Heart left ventricle (tissue), 16 donors: Measurements from ENCODE around the gene ARHGAP10. TPM values are rescaled to one million over a fixed set of nuclear protein-coding genes. Genes with fewer than 3 reads are reported as not detected.
A peak's percentile ranks its signal among the peaks of the same experiment; 100 is the strongest.
"Not testable (repeated sequence)": the region's sequence is repeated elsewhere in the genome, so short reads cannot be mapped to it uniquely, and the experiment has no call there.

ENCODE experiments used
- ATAC-seq, 4 donors: fragments of 200-7000 bp; cut with Tn5 transposase; one replicate each; pipeline ENCODE4 v1.9.1; 2020 to 2022; ENCODE audit warnings: moderate library complexity in 4 of 4, mild to moderate bottlenecking in 3 of 4, moderate number of reproducible peaks in 1 of 4
- DNase-seq, 5 donors: peaks; one replicate each; pipeline ENCODE4 v3.0.0-alpha.2; 2020
- H3K27ac ChIP-seq, 12 donors: fragments of 200-600 bp; sonication (generic) in 4 of 12; one replicate each; pipeline versions ENCODE4 v1.5.0 to v1.8.0; 2016 to 2022; ENCODE audit warnings: mild to moderate bottlenecking in 2 of 12
- H3K27me3 ChIP-seq, 9 donors: fragments of 200-600 bp; sonication (generic) in 2 of 9; one replicate each; pipeline versions ENCODE4 v1.5.1 to v1.8.0; 2016 to 2022; ENCODE audit warnings: mild to moderate bottlenecking in 3 of 9
- H3K36me3 ChIP-seq, 9 donors: fragments of 200-600 bp; sonication (generic) in 2 of 9; one replicate each; pipeline versions ENCODE4 v1.5.0 to v1.8.0; 2018 to 2022; ENCODE audit warnings: mild to moderate bottlenecking in 2 of 9
- H3K4me1 ChIP-seq, 12 donors: fragments of 200-600 bp; sonication (generic) in 4 of 12; one replicate each; pipeline versions ENCODE4 v1.5.0 to v1.8.0; 2016 to 2022; ENCODE audit warnings: mild to moderate bottlenecking in 3 of 12
- H3K4me3 ChIP-seq, 12 donors: fragments of 200-600 bp; sonication (generic) in 4 of 12; one replicate each; pipeline versions ENCODE4 v1.5.0 to v1.8.0; 2017 to 2022; ENCODE audit warnings: mild to moderate bottlenecking in 9 of 12, moderate library complexity in 4 of 12
- H3K9me3 ChIP-seq, 12 donors: fragments of 200-600 bp; sonication (generic) in 4 of 12; one replicate each; pipeline versions ENCODE4 v1.5.0 to v1.8.0; 2016 to 2022; ENCODE audit warnings: mild to moderate bottlenecking in 1 of 12
- CTCF ChIP-seq, 12 donors: fragments of 200-600 bp; sonication (generic) in 4 of 12; IDR thresholded peaks; one replicate each; pipeline versions ENCODE4 v1.5.0 to v1.8.0; 2018 to 2022; ENCODE audit warnings: antibody characterized with exemption in 12 of 12, mild to moderate bottlenecking in 5 of 12
- POLR2A ChIP-seq, 2 donors: fragments of 450-650 bp; IDR thresholded peaks; one replicate each; pipeline ENCODE4 v1.6.1; 2017; ENCODE audit warnings: antibody characterized with exemption in 2 of 2, mild to moderate bottlenecking in 2 of 2, moderate library complexity in 2 of 2
- WGBS, 4 donors: extraction: QIAGEN DNeasy Blood & Tissue Kit in 2 of 4; methylation state at CpG; one replicate each; pipeline versions ENCODE4 v1.1.5 to v1.1.7; 2013 to 2018; 5-methylcytosine and 5-hydroxymethylcytosine counted together
- intact Hi-C, 10 donors: fragments of 100-400 bp; cut with DNase I; formaldehyde crosslinking; loops; one replicate each; pipeline versions ENCODE4 v1.11.1 to v1.14.2; 2022
- polyA plus RNA-seq, 2 donors: library from polyadenylated mRNA; stranded (reverse); fragments of 200-250 nt; gene quantifications; one replicate each; pipeline ENCODE4 v1.2.3, GENCODE V29; 2013
- total RNA-seq, 9 donors: library from RNA; depleted of rRNA in 2 of 9; stranded (reverse); fragments of >200 nt in 2 of 9; fragmentation: NEBNext Ultra II Directional in 3 of 9; extraction: Animal tissue kit (Norgen Biotek cat#: 25700) in 3 of 9; gene quantifications; one replicate each; pipeline versions ENCODE4 v1.1.0 to v1.2.4, GENCODE V29; 2016 to 2023
- donor health status: ischemic (EF 13 %, LVEDD 7.1; RV severe dilation, severe dysfunction).
- donor health status: healthy with polysubstance abuse.
- donor health status: DM: no; HTN: yes; CAD: no.
- donor health status: DM: no; HTN: no; CAD: no.
- donor health status: ischemic (EF 25% LVEDD 6.9; RV normal size, moderate dysfunction).
- donor health status: ischemic (EF 25% LVEDD 5.7; RV mildly dilated, moderate dysfunction).
- donor health status: healthy.
- donor health status: DM: yes; HTN: yes; CAD: no.
- donor health status: ischemic (EF 35%, LVEDD 5.7; RV mildly dilated, moderate dysfunction).
- donor health status: nonischemic (EF 11% LVEDD 7.7; RV severe dilation, severe dysfunction).
- donor health status: DM: yes; HTN: yes; CAD: no.
- donor health status: PGD.
- donor health status: ischemic (EF 29% LVEDD 5.4; RV normal size, mild dysfunction).
- donor health status: nonischemic (EF 23%, LVEDD 6.1; RV moderate dilation, normal function).

Gene ARHGAP10
- total and polyA plus RNA-seq, 11 donors = 30.6 to 73.7 (median 51.7) TPM

- no peak overlapping the region for H3K4me3 ChIP-seq
- WGBS, 4 donors = 39 to 63% (median 52%) methylated on average over 3 of the region's 3 CpGs
- peak overlapping the region in 1 of 12 donors; percentile 27 for H3K27ac ChIP-seq
- H3K27me3 ChIP-seq = no peaks in the 10 kb centered on the region
- TF ChIP-seq CTCF (IDR thresholded peaks at IDR 0.05) (no peak), POLR2A (IDR thresholded peaks at IDR 0.05) (no peak)
- peak; percentile 34 to 67 (median 49) for ATAC-seq
- H3K36me3 ChIP-seq = peaks cover 0 to 12% (median 0%) of the 10 kb centered on the region in 9 donors
- peaks cover 0 to 14% (median 0%) of the 10 kb centered on the region in 12 donors for H3K9me3 ChIP-seq
- intact Hi-C loops = loop anchor here in 1 of 10 donors (10.0 kb wide), 1 partner anchor 68 kb away; no protein-coding TSS in a partner anchor
- H3K4me1 ChIP-seq = peaks cover 0 to 42% (median 19%) of the 10 kb centered on the region in 12 donors
- DNase-seq = no peak
These were observed 265.0 kb downstream of the ARHGAP10 start for GRCh38 chr4:147996859-147997258.

DNA sequence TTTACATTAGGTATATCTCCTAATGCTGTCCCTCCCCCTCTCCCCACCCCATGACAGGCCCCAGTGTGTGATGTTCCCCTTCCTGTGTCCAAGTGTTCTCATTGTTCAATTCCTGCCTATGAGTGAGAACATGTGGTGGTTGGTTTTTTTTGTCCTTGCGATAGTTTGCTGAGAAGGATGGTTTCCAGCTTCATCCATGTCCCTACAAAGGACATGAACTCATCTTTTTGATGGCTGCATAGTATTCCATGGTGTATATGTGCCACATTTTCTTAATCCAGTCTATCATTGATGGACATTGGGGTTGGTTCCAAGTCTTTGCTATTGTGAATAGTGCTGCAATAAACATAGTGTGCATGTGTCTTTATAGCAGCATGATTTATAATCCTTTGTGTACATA is 268.1 kb downstream of the ARHGAP10 start:
- WGBS, 4 donors = 97 to 100% (median 100%) methylated on average over 1 of the region's 1 CpG
- H3K4me1 ChIP-seq = peaks cover 0 to 26% (median 15%) of the 10 kb centered on the region in 12 donors
- H3K27me3 ChIP-seq, DNase-seq, intact Hi-C loops, H3K4me3 ChIP-seq, ATAC-seq, H3K27ac ChIP-seq: not testable (repeated sequence)
- peaks cover 0 to 14% (median 0%) of the 10 kb centered on the region in 12 donors for H3K9me3 ChIP-seq
- peaks cover 0 to 12% (median 0%) of the 10 kb centered on the region in 9 donors for H3K36me3 ChIP-seq

GRCh38 chr4:148004228-148004857 is 272.5 kb downstream of the ARHGAP10 start:
- Histone ChIP-seq H3K4me3 (no peak overlapping the region), H3K4me1 (peaks cover 0 to 52% (median 33%) of the 10 kb centered on the region in 12 donors), H3K27ac (peak overlapping the region in 2 of 12 donors; percentile 9 to 61), H3K36me3 (peaks cover 0 to 8% (median 0%) of the 10 kb centered on the region in 9 donors), H3K9me3 (peaks cover 0 to 14% (median 0%) of the 10 kb centered on the region in 12 donors), H3K27me3 (no peaks in the 10 kb centered on the region)
- DNase-seq = peak in 4 of 5 donors; percentile 45 to 77 (median 52)
- intact Hi-C loops = no loop called here
- WGBS, 4 donors = 40 to 60% (median 46%) methylated on average over 6 of the region's 6 CpGs
- no peak for TF ChIP-seq POLR2A (IDR thresholded peaks at IDR 0.05)
- no peak for TF ChIP-seq CTCF (IDR thresholded peaks at IDR 0.05)
- peak; percentile 22 to 74 (median 48) for ATAC-seq

DNA sequence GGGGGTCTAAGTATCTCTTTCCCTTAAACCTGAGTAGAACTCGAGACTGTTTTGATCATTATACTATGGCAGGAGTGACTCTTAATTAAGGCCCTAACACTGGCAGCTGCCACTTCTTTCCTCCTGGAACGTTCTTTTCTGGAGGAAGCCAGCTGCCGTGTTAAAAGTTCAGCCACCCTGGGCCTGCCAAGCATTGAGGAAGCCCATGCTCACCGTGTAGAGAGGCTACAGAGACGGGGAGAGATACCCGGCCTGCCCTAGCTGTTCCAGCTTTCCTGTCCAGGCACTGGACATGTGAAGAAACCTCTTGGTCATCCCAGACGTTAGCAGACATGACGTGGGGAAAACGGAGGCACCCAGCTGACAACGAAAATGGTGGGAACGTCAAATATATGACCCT is 274.1 kb downstream of the ARHGAP10 start:
- H3K4me1 ChIP-seq = peaks cover 0 to 52% (median 33%) of the 10 kb centered on the region in 12 donors
- WGBS, 4 donors = 66 to 85% (median 75%) methylated on average over 11 of the region's 11 CpGs
- intact Hi-C loops = loop anchor here in 1 of 10 donors (5.0 kb wide), 1 partner anchor 36 kb away; no protein-coding TSS in a partner anchor
- no peak overlapping the region for H3K4me3 ChIP-seq
- peaks cover 0 to 4% (median 0%) of the 10 kb centered on the region in 12 donors for H3K9me3 ChIP-seq
- ATAC-seq = peak; percentile 40 to 51 (median 48)
- no peak for TF ChIP-seq CTCF (IDR thresholded peaks at IDR 0.05)
- no peak for TF ChIP-seq POLR2A (IDR thresholded peaks at IDR 0.05)
- H3K36me3 ChIP-seq = no peaks in the 10 kb centered on the region
- no peaks in the 10 kb centered on the region for H3K27me3 ChIP-seq
- no peak for DNase-seq
- peak overlapping the region in 4 of 12 donors; percentile 20 to 70 (median 34) for H3K27ac ChIP-seq
